D721Med (cell line): ENCODE results near the gene BAHCC1.
"Not testable (repeated sequence)": the region's sequence is repeated elsewhere in the genome, so short reads cannot be mapped to it uniquely, and the experiment has no call there.

Experiments
- DNase-seq: peaks from one replicate; pipeline ENCODE4 v3.0.0; 2011; ENCODE audit warnings: low spot score; ENCODE audit not compliant: insufficient read length
- FAIRE-seq: peaks from 2 replicates; lab custom pipeline; 2011; peaks lifted over from hg19 to GRCh38; lab: Jason Lieb, UNC
- CTCF ChIP-seq: IDR thresholded peaks from 2 replicates; pipeline ENCODE4 v1.5.1; 2012; ENCODE audit warnings: mild to moderate bottlenecking, control low read depth; ENCODE audit not compliant: insufficient read depth; ENCODE audit errors: missing control alignments

Gene BAHCC1

DNA sequence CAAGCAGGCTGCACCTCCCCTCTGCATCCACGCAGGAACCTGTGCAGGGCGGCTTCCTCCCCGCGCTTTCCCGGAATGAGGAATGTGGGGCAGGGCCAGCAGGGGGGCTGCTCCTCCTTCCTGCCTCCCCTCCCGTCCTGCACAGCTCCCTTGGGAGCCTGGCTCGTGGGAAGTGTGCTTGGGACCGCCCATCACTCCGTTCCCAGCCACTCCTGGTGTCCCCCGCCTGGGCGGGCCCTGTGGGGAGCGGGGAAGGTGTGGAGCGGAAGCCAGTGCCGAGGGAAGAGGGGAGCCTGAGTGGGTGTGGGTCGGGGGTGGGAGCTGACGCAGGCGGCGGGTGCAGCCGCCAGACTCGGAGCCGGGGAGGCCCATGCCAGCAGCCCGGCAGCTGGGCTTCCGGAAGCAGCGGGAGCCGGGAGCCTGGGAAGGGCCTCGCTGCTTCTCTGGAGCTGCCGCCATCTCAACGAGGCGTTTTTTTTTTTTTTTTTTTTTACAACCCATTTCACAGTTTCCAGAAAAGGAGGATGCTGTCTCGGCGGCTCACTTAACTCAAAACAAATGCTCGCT, 24.1 kb downstream of the BAHCC1 start:
- TF ChIP-seq CTCF = no peak
- FAIRE-seq (no peak), DNase-seq (no peak)

- no peak for TF ChIP-seq CTCF
- no peak for DNase-seq
- no peak for FAIRE-seq
Measured at GRCh38 chr17:81419886-81420768, 24.9 kb downstream of the BAHCC1 start.

DNA sequence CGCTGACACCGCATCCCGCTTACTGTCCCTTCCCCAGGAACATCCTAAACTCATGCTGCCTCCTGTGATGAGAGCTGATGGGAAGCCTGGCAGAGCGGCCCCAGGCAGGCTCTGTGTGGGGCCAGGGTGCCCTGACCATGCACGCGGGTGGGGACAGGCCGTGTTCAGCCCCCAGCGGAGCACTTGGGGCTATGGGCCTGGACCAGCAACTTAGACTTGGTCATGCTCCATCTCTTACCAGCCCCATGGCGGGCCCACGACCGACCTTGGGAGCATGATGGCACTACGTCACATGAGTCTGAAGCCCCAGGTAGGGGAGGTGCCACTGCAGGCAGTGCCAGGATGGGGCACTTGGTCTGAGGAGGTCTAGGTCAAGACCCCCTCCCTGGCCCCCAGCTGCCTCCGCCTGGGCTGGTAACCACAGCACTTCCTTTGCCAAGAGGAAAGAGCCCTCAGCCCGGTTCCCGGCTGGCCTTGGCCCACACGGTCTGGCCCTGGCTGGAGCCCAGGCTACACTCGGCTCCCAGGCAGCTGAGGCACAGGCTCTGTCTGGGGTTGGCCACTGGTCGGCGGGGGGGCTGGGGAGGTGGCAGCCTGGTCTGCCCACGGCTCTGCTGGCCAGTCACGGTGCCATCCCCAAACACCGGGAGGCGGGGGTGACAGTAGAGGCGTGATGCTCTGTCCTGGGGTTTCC, 25.7 kb downstream of the BAHCC1 start:
- no peak for TF ChIP-seq CTCF
- no peak for DNase-seq
- no peak for FAIRE-seq

- FAIRE-seq = no peak
- DNase-seq = no peak
- no peak for TF ChIP-seq CTCF
Measured at GRCh38 chr17:81422776-81423697, 27.8 kb downstream of the BAHCC1 start.

- DNase-seq = no peak
- no peak for FAIRE-seq
- TF ChIP-seq CTCF = no peak
Measured at GRCh38 chr17:81423698-81424071, 28.4 kb downstream of the BAHCC1 start.

- FAIRE-seq = no peak
- TF ChIP-seq CTCF = no peak
- DNase-seq = no peak
Measured at GRCh38 chr17:81424151-81425017, 29.1 kb downstream of the BAHCC1 start.

- DNase-seq, FAIRE-seq: not testable (repeated sequence)
Measured at GRCh38 chr17:81425041-81425440, 29.8 kb downstream of the BAHCC1 start.

DNA sequence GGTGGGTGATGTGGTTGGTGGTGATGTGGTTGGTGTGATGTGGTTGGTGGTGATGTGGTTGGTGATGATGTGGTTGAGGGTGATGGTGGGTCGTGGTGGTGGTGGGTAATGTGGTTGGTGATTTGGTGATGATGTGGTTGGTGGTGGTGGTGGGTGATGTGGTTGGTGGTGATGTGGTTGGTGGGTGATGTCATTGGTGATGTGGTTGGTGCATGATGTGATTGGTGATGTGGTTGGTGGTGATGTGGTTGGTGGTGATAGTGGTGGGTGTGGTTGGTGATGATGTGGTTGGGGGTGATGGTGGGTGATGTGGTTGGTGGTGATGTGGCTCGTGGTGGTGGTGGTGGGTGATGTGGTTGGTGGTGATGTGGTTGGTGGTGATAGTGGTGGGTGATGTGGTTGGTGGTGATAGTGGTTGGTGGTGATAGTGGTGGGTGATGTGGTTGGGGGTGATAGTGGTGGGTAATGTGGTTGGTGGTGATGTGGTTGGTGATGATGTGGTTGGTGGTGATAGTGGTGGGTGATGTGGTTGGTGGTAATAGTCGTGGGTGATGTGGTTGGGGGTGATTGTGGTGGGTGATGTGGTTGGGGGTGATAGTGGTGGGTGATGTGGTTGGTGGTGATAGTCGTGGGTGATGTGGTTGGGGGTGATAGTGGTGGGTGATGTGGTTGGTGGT, 30.6 kb downstream of the BAHCC1 start:
- not testable (repeated sequence) for FAIRE-seq

More for the DNA sequence above, 30.6 kb downstream of the BAHCC1 start:
- not testable (repeated sequence) for DNase-seq
